Measurements from ENCODE around the gene HOXD1. TPM values are rescaled to one million over a fixed set of nuclear protein-coding genes. Genes with fewer than 3 reads are reported as not detected.
A peak's percentile ranks its signal among the peaks of the same experiment; 100 is the strongest.

The HOXD1 gene
- total RNA-seq, 4 donors from 2014 or later, result 0.11 to 0.40 TPM; not detected in 2

GRCh38 chr2:176169181-176169580 is 19.3 kb upstream of the HOXD1 start:
- WGBS, 2 donors, result 74 to 78% methylated on average over 3 of the region's 5 CpGs
- TF ChIP-seq POLR2A (IDR thresholded peaks at IDR 0.05), result no peak
- TF ChIP-seq, protein P1, sequence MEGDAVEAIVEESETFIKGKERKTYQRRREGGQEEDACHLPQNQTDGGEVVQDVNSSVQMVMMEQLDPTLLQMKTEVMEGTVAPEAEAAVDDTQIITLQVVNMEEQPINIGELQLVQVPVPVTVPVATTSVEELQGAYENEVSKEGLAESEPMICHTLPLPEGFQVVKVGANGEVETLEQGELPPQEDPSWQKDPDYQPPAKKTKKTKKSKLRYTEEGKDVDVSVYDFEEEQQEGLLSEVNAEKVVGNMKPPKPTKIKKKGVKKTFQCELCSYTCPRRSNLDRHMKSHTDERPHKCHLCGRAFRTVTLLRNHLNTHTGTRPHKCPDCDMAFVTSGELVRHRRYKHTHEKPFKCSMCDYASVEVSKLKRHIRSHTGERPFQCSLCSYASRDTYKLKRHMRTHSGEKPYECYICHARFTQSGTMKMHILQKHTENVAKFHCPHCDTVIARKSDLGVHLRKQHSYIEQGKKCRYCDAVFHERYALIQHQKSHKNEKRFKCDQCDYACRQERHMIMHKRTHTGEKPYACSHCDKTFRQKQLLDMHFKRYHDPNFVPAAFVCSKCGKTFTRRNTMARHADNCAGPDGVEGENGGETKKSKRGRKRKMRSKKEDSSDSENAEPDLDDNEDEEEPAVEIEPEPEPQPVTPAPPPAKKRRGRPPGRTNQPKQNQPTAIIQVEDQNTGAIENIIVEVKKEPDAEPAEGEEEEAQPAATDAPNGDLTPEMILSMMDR (IDR thresholded peaks at IDR 0.05), result no peak
- DNase-seq, result no peak
- no peaks in the 10 kb centered on the region for H3K36me3 ChIP-seq
- H3K27me3 ChIP-seq, result peaks cover 49% of the 10 kb centered on the region
- H3K9me3 ChIP-seq, result no peaks in the 10 kb centered on the region
- peaks cover 7% of the 10 kb centered on the region in 2 donors for H3K4me1 ChIP-seq
- intact Hi-C loops (cut with DNase I), result no loop called here
- no peak overlapping the region for H3K27ac ChIP-seq
- H3K4me3 ChIP-seq (replicated peaks in 1 of 3), result no peak overlapping the region

- Histone ChIP-seq H3K4me1 (peaks cover 7% of the 10 kb centered on the region in 2 donors), H3K27ac (no peak overlapping the region), H3K9me3 (no peaks in the 10 kb centered on the region), H3K4me3 (replicated peaks in 1 of 3) (no peak overlapping the region), H3K27me3 (peaks cover 51% of the 10 kb centered on the region), H3K36me3 (no peaks in the 10 kb centered on the region)
- intact Hi-C loops (cut with DNase I), result no loop called here
- WGBS, 2 donors, result 70 to 77% methylated on average over 2 of the region's 2 CpGs
- TF ChIP-seq, protein P1 (IDR thresholded peaks at IDR 0.05), result no peak
- TF ChIP-seq POLR2A (IDR thresholded peaks at IDR 0.05), result no peak
- no peak for DNase-seq
Measured at GRCh38 chr2:176169711-176170110, 18.8 kb upstream of the HOXD1 start.

DNA sequence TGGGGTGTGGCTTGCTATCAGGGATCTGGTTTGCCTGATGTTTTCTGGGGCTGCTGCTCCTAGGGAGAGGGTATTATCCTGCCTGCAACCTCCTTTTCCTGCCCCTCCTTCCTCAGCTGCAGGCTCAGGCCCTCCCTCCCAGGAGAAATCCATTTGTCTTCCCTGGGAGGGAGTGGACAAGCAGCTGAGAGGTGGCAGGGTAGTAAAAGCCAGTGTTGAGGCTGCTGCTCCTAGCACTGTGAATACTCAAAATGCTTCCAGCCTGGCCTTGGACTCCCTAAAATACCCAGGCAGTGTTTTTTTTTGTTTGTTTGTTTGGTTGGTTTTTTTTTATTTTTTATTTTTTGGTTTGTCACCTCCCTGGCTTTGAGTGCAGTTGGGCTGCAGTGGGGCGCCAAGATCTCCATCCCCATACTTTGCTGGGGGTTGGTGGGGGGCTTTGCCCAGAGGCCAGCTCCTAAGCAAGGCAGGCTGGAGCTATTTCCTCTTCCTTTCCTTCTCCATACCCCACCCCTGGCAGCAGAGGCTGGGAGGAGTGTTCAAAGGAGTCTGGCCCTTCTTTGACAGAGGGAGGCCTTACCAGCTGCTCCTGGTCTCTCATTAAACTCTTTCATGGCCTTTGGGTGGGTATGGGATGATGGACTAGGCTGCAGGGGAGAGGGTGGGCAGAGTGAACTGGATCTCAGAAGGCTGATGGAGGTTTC is 17.7 kb upstream of the HOXD1 start:
- Histone ChIP-seq H3K27ac (no peak overlapping the region), H3K36me3 (no peaks in the 10 kb centered on the region), H3K27me3 (peaks cover 51% of the 10 kb centered on the region), H3K9me3 (no peaks in the 10 kb centered on the region), H3K4me1 (peaks cover 7% of the 10 kb centered on the region in 2 donors), H3K4me3 (replicated peaks in 1 of 3) (no peak overlapping the region)
- intact Hi-C loops (cut with DNase I), result no loop called here
- no peak for DNase-seq
- TF ChIP-seq, protein P1 (IDR thresholded peaks at IDR 0.05), result no peak
- no peak for TF ChIP-seq POLR2A (IDR thresholded peaks at IDR 0.05)
- WGBS, 2 donors, result 67 to 79% methylated on average over 1 of the region's 1 CpG

DNA sequence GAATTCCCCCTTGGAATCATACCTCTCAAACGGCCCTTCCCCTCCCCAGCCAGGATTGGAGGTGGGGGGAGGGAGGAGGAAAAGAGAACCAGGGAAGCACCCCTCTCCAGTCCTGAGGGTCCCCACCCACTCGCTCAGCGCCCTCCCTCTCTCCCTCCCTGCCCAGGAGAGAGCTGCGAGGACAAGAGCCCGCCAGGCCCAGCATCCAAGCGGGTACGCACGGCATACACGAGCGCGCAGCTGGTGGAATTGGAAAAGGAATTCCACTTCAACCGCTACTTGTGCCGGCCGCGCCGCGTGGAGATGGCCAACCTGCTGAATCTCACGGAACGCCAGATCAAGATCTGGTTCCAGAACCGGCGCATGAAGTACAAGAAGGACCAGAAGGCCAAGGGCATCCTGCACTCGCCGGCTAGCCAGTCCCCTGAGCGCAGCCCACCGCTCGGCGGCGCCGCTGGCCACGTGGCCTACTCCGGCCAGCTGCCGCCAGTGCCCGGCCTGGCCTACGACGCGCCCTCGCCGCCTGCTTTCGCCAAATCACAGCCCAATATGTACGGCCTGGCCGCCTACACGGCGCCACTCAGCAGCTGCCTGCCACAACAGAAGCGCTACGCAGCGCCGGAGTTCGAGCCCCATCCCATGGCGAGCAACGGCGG is 17.0 kb upstream of the HOXD1 start:
- Histone ChIP-seq H3K27me3 (peaks cover 58% of the 10 kb centered on the region), H3K36me3 (no peaks in the 10 kb centered on the region)

More for the DNA sequence above, 17.0 kb upstream of the HOXD1 start:
- intact Hi-C loops (cut with DNase I), result no loop called here
- DNase-seq, result peak; percentile 65 to 73
- Histone ChIP-seq H3K27ac (no peak overlapping the region), H3K4me1 (peaks cover 7% of the 10 kb centered on the region in 2 donors), H3K9me3 (no peaks in the 10 kb centered on the region), H3K4me3 (replicated peaks in 1 of 3) (no peak overlapping the region)
- no peak for TF ChIP-seq POLR2A (IDR thresholded peaks at IDR 0.05)
- TF ChIP-seq, protein P1 (IDR thresholded peaks at IDR 0.05), result no peak
- 16 to 28% methylated on average over 33 to 34 of the region's 51 CpGs for WGBS, 2 donors

Data from thyroid gland (tissue), 4 donors.